Caco-2 (cell line): ENCODE results near the gene RASGRF1. TPM values are rescaled to one million over a fixed set of nuclear protein-coding genes. Genes with fewer than 3 reads are reported as not detected.

Source experiments
- BruUV-seq: library from RNA; stranded (reverse); fragments of 400-500 nt; replicated peaks from 2 replicates; lab custom pipeline; 2021; lab: Mats Ljungman, UMichigan
- CTCF ChIA-PET: fragments of 300-600 bp; sonication (Branson Sonifier 250); formaldehyde crosslinking; loops from one replicate; lab custom pipeline; 2022; ENCODE audit warnings: antibody characterized with exemption; lab: Charles Lee
- POLR2A ChIA-PET: fragments of 300-600 bp; sonication (Branson Sonifier 250); formaldehyde crosslinking; loops from one replicate; lab custom pipeline; 2022; ENCODE audit warnings: antibody characterized with exemption; lab: Charles Lee
- DNase-seq, 2 experiments: peaks; one replicate each; pipeline versions ENCODE4 v3.0.0 to v3.0.0-alpha.2; 2020 to 2022
- H3K27me3 ChIP-seq: replicated peaks from 2 replicates; pipeline ENCODE4 v1.6.0; 2011; ENCODE audit warnings: low read length; ENCODE audit not compliant: control insufficient read depth, insufficient read depth
- H3K36me3 ChIP-seq: 2 replicates; pipeline ENCODE4 v1.5.1; 2011; ENCODE audit warnings: low read length; ENCODE audit not compliant: control insufficient read depth, insufficient read depth
- H3K4me1 ChIP-seq: fragments of 250-450 bp; sonication (Bioruptor Pico); 2 replicates; pipeline ENCODE4 v1.5.1; 2020; ENCODE audit warnings: mild to moderate bottlenecking
- H3K4me3 ChIP-seq: 2 replicates; pipeline ENCODE4 v1.5.1; 2011; ENCODE audit warnings: low read depth, mild to moderate bottlenecking, control low read depth, low read length
- H3K9me3 ChIP-seq: fragments of 250-450 bp; sonication (Bioruptor Pico); 2 replicates; pipeline ENCODE4 v1.5.1; 2020; ENCODE audit warnings: mild to moderate bottlenecking, moderate library complexity
- H3K27ac Mint-ChIP-seq: one replicate; pipeline ENCODE4 v1.8.0; 2022; ENCODE audit warnings: mixed read lengths; ENCODE audit not compliant: unreplicated experiment
- H3K27me3 Mint-ChIP-seq: one replicate; pipeline ENCODE4 v1.8.0; 2022; ENCODE audit warnings: mixed read lengths; ENCODE audit not compliant: insufficient read depth, unreplicated experiment
- H3K36me3 Mint-ChIP-seq: one replicate; pipeline ENCODE4 v1.8.0; 2022; ENCODE audit warnings: mild to moderate bottlenecking, mixed read lengths; ENCODE audit not compliant: insufficient read depth, unreplicated experiment
- H3K4me1 Mint-ChIP-seq: one replicate; pipeline ENCODE4 v1.8.0; 2022; ENCODE audit warnings: low read depth, mixed read lengths; ENCODE audit not compliant: unreplicated experiment
- H3K4me3 Mint-ChIP-seq: one replicate; pipeline ENCODE4 v1.8.0; 2022; ENCODE audit warnings: mild to moderate bottlenecking, moderate library complexity, mixed read lengths; ENCODE audit not compliant: unreplicated experiment
- H3K9me3 Mint-ChIP-seq: one replicate; pipeline ENCODE4 v1.8.0; 2022; ENCODE audit warnings: mixed read lengths; ENCODE audit not compliant: unreplicated experiment
- intact Hi-C: fragments of 100-400 bp; cut with micrococcal nuclease; formaldehyde crosslinking; loops from one replicate; pipeline ENCODE4 v1.10.0; 2022; ENCODE audit not compliant: unreplicated experiment
- total RNA-seq: library from RNA; stranded (reverse); gene quantifications from 2 replicates; pipeline ENCODE4 v1.2.3, GENCODE V29; 2022
- TF ChIP-seq, protein P1 (sequence below), 2 experiments: fragments of 200-600 bp in 1 of 2; IDR thresholded peaks; 1 replicate in 1 of 2; 2 replicates in 1 of 2; pipeline versions ENCODE4 v1.5.1 to v1.8.0; 2011 to 2022; ENCODE audit warnings: antibody characterized with exemption in 1 of 2, control low read depth in 1 of 2, inconsistent platforms in 1 of 2, low read depth in 1 of 2, low read length in 1 of 2, mild to moderate bottlenecking in 1 of 2, moderate library complexity in 1 of 2; ENCODE audit not compliant: insufficient read depth in 1 of 2, severe bottlenecking in 1 of 2, unreplicated experiment in 1 of 2

RASGRF1 gene
- total RNA-seq, 1 experiment from 2014 or later = 0.57 TPM

DNA sequence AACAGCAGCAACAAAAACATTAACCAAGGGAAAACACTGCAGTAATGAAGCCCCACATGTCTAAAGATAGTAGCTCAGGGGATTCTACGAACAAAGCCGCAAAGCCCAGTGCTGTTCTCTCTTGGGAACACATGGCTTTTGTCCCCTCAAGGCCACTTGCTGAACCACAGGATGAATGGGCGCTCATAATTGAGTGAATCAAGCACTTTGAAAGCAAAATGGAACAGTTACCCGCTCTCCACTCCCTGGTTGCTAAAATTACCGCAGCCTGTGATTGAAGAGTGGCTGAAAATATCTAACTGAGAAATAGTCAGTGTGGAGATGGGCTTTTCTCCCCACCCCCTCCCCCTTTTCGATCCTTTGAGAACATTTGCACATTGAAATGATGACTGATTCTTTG, 39.6 kb downstream of the RASGRF1 start:
- DNase-seq = no peak
- Mint-ChIP-seq H3K27me3 (peaks cover 2% of the 10 kb centered on the region), H3K4me3 (no peak overlapping the region), H3K9me3 (no peaks in the 10 kb centered on the region), H3K27ac (no peak overlapping the region), H3K4me1 (no peaks in the 10 kb centered on the region), H3K36me3 (no peaks in the 10 kb centered on the region)
- CTCF ChIA-PET = no interaction called here
- TF ChIP-seq, protein P1, sequence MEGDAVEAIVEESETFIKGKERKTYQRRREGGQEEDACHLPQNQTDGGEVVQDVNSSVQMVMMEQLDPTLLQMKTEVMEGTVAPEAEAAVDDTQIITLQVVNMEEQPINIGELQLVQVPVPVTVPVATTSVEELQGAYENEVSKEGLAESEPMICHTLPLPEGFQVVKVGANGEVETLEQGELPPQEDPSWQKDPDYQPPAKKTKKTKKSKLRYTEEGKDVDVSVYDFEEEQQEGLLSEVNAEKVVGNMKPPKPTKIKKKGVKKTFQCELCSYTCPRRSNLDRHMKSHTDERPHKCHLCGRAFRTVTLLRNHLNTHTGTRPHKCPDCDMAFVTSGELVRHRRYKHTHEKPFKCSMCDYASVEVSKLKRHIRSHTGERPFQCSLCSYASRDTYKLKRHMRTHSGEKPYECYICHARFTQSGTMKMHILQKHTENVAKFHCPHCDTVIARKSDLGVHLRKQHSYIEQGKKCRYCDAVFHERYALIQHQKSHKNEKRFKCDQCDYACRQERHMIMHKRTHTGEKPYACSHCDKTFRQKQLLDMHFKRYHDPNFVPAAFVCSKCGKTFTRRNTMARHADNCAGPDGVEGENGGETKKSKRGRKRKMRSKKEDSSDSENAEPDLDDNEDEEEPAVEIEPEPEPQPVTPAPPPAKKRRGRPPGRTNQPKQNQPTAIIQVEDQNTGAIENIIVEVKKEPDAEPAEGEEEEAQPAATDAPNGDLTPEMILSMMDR (IDR thresholded peaks at IDR 0.05; ENCODE audit: insufficient read depth in 1 of 2, low read depth in 1 of 2, low read length in 1 of 2, severe bottlenecking in 1 of 2, unreplicated experiment in 1 of 2) = no peak
- intact Hi-C loops = no loop called here
- no peaks in the 10 kb centered on the region for H3K9me3 ChIP-seq
- POLR2A ChIA-PET = no interaction called here
- H3K4me1 ChIP-seq = no peaks in the 10 kb centered on the region
- H3K36me3 ChIP-seq = no peaks in the 10 kb centered on the region
- BruUV-seq = no TSS peak
- H3K4me3 ChIP-seq = no peak overlapping the region
- H3K27me3 ChIP-seq = no peaks in the 10 kb centered on the region

DNA sequence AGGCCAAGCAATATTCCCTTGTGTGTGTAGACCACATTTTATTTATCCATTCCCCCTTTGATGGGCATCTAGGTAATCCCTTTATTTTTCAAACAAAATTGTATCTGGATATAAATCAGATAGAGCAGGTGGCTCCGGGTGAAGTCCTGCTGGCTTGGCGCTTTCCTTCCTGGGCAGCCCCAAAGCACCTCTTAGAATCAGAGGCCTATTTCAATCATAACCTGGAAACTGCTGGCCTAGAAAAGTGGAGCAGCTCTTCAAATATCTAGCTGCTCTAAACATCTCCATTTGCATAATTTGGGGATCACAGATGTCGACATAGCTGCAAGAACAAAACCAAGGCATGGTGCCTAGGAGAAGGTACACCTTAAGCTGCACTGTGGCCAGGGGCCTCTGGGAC, 40.2 kb downstream of the RASGRF1 start:
- Histone ChIP-seq H3K4me1 (no peaks in the 10 kb centered on the region), H3K27me3 (no peaks in the 10 kb centered on the region), H3K4me3 (no peak overlapping the region), H3K36me3 (no peaks in the 10 kb centered on the region), H3K9me3 (no peaks in the 10 kb centered on the region)
- POLR2A ChIA-PET = no interaction called here
- Mint-ChIP-seq H3K4me1 (no peaks in the 10 kb centered on the region), H3K4me3 (no peak overlapping the region), H3K27ac (no peak overlapping the region), H3K27me3 (no peaks in the 10 kb centered on the region), H3K9me3 (no peaks in the 10 kb centered on the region), H3K36me3 (no peaks in the 10 kb centered on the region)
- BruUV-seq = no TSS peak
- TF ChIP-seq, protein P1 (IDR thresholded peaks at IDR 0.05; ENCODE audit: insufficient read depth in 1 of 2, low read depth in 1 of 2, low read length in 1 of 2, severe bottlenecking in 1 of 2, unreplicated experiment in 1 of 2) = no peak
- intact Hi-C loops = no loop called here
- CTCF ChIA-PET = no interaction called here
- DNase-seq = no peak

DNA sequence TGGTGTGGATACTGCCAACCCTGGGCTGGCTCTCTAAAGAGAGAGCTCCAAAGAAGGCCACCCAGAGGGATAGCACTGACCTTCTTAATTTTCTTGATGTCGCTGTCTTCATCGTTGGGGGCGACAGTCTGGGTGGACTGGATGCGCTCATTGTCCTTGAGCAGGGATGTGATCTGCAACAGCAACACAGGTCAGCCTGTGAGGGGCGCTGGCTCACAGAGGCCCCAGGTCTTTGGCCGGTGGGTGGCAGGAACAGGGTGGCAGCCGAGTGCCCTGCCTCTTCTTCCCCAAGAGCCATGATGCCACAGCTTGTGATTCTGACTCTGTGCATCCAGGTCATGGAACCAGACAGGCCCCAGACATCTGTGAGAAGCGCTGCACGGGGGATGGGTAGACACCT, 41.2 kb downstream of the RASGRF1 start:
- no peaks in the 10 kb centered on the region for H3K27me3 Mint-ChIP-seq
- no peak overlapping the region for H3K4me3 ChIP-seq

More for the DNA sequence above, 41.2 kb downstream of the RASGRF1 start:
- no peaks in the 10 kb centered on the region for H3K27me3 ChIP-seq
- H3K36me3 ChIP-seq = no peaks in the 10 kb centered on the region
- H3K4me1 ChIP-seq = no peaks in the 10 kb centered on the region
- Mint-ChIP-seq H3K4me1 (no peaks in the 10 kb centered on the region), H3K9me3 (no peaks in the 10 kb centered on the region), H3K27ac (no peak overlapping the region), H3K4me3 (no peak overlapping the region), H3K36me3 (no peaks in the 10 kb centered on the region)
- intact Hi-C loops = no loop called here
- DNase-seq = no peak
- CTCF ChIA-PET = no interaction called here
- BruUV-seq = no TSS peak
- POLR2A ChIA-PET = no interaction called here
- TF ChIP-seq, protein P1 (IDR thresholded peaks at IDR 0.05; ENCODE audit: insufficient read depth in 1 of 2, low read depth in 1 of 2, low read length in 1 of 2, severe bottlenecking in 1 of 2, unreplicated experiment in 1 of 2) = no peak
- no peaks in the 10 kb centered on the region for H3K9me3 ChIP-seq
